SK-N-SH (cell line): ENCODE results near the gene OPRM1. TPM values are rescaled to one million over a fixed set of nuclear protein-coding genes. Genes with fewer than 3 reads are reported as not detected.

Experiments
- CTCF ChIA-PET: fragments of 300-600, 350-600 bp; formaldehyde crosslinking; extraction: SDS; loops from one replicate; lab custom pipeline; 2021; lab: Yijun Ruan, JAX
- POLR2A ChIA-PET: fragments of 350-600 bp; sonication (Branson Sonifier 250); formaldehyde crosslinking; extraction: SDS; loops from one replicate; lab custom pipeline; 2020; ENCODE audit warnings: antibody characterized with exemption, inconsistent platforms; lab: Yijun Ruan, JAX
- DNase-seq: peaks from one replicate; pipeline ENCODE4 v3.0.0; 2012
- H2AFZ ChIP-seq: fragments of 200-600 bp; sonication (generic); 2 replicates; pipeline ENCODE4 v1.8.1; 2016; ENCODE audit warnings: antibody characterized with exemption, mild to moderate bottlenecking, low read depth
- H3F3A ChIP-seq: fragments of 200-600 bp; sonication (generic); replicated peaks from 2 replicates; pipeline ENCODE3; 2016; ENCODE audit warnings: antibody characterized with exemption, mild to moderate bottlenecking; ENCODE audit not compliant: insufficient read depth
- H3K27ac ChIP-seq, 2 experiments: fragments of 200-500 bp in 1 of 2; fragments of 200-600 bp in 1 of 2; sonication (Bioruptor generic) in 1 of 2; sonication (generic), shearing (Covaris generic) in 1 of 2; 2 replicates each; pipeline versions ENCODE4 v1.5.1 to v1.6.1; 2014 to 2016; ENCODE audit warnings: low read depth in 2 of 2, inconsistent platforms in 1 of 2, low read length in 1 of 2, mild to moderate bottlenecking in 1 of 2, mixed read lengths in 1 of 2
- H3K27me3 ChIP-seq: fragments of 200-600 bp; sonication (generic), shearing (Covaris generic); 2 replicates; pipeline ENCODE4 v1.6.1; 2016; ENCODE audit warnings: mixed run types; ENCODE audit not compliant: insufficient read depth
- H3K36me3 ChIP-seq, 2 experiments: fragments of 200-500 bp in 1 of 2; fragments of 200-600 bp in 1 of 2; sonication (Bioruptor generic) in 1 of 2; sonication (generic) in 1 of 2; replicated peaks in 1 of 2; 2 replicates each; pipeline versions ENCODE3 to v1.5.1; 2014 to 2016; ENCODE audit warnings: low read length in 1 of 2, mild to moderate bottlenecking in 1 of 2; ENCODE audit not compliant: insufficient read depth in 2 of 2, control insufficient read depth in 1 of 2
- H3K4me1 ChIP-seq, 2 experiments: fragments of 200-500 bp in 1 of 2; fragments of 200-600 bp in 1 of 2; sonication (Bioruptor generic) in 1 of 2; sonication (generic), shearing (Covaris generic) in 1 of 2; 2 replicates each; pipeline versions ENCODE4 v1.5.1 to v1.6.1; 2014 to 2016; ENCODE audit warnings: low read depth in 1 of 2, low read length in 1 of 2, mixed run types in 1 of 2; ENCODE audit not compliant: insufficient read depth in 2 of 2, control insufficient read depth in 1 of 2
- H3K4me2 ChIP-seq: fragments of 200-600 bp; sonication (generic), shearing (Covaris generic); 2 replicates; pipeline ENCODE4 v1.6.1; 2017; ENCODE audit warnings: mixed run types
- H3K4me3 ChIP-seq, 2 experiments: fragments of 200-500 bp in 1 of 2; fragments of 200-600 bp in 1 of 2; sonication (Bioruptor generic) in 1 of 2; sonication (generic), shearing (Covaris generic) in 1 of 2; 2 replicates each; pipeline versions ENCODE4 v1.5.1 to v1.8.1; 2014 to 2016; ENCODE audit warnings: low read depth in 2 of 2, inconsistent platforms in 1 of 2, low read length in 1 of 2, mild to moderate bottlenecking in 1 of 2, mixed read lengths in 1 of 2, moderate library complexity in 1 of 2
- H3K79me2 ChIP-seq: fragments of 200-600 bp; sonication (generic); 2 replicates; pipeline ENCODE4 v1.8.1; 2017; ENCODE audit warnings: mild to moderate bottlenecking; ENCODE audit not compliant: insufficient read depth
- H3K9ac ChIP-seq: fragments of 200-600 bp; sonication (generic); 2 replicates; pipeline ENCODE4 v1.6.1; 2017; ENCODE audit warnings: mixed run types
- H3K9me2 ChIP-seq: fragments of 200-600 bp; sonication (generic); 2 replicates; pipeline ENCODE4 v1.6.1; 2017; ENCODE audit warnings: mixed run types
- H3K9me3 ChIP-seq: fragments of 200-600 bp; sonication (generic); 2 replicates; pipeline ENCODE4 v1.6.1; 2017; ENCODE audit warnings: mixed run types, mild to moderate bottlenecking, moderate library complexity
- H4K20me1 ChIP-seq: fragments of 200-600 bp; sonication (generic); 2 replicates; pipeline ENCODE4 v1.6.1; 2017; ENCODE audit warnings: mild to moderate bottlenecking, mixed run types; ENCODE audit not compliant: insufficient read depth
- CHD2 ChIP-seq: fragments of 150-350 bp; IDR thresholded peaks from 2 replicates; pipeline ENCODE4 v1.6.1; 2018; ENCODE audit warnings: low read length; ENCODE audit not compliant: partially characterized antibody
- ELF1 ChIP-seq: IDR thresholded peaks from 2 replicates; pipeline ENCODE4 v1.4.0; 2012
- EP300 ChIP-seq, 2 experiments: IDR thresholded peaks; 2 replicates each; pipeline versions ENCODE4 v1.4.0 to v1.6.1; 2012; ENCODE audit warnings: borderline replicate concordance in 1 of 2, low read depth in 1 of 2, low read length in 1 of 2
- FOXJ3 ChIP-seq: sonication (generic); formaldehyde crosslinking; IDR thresholded peaks from 2 replicates; pipeline ENCODE4 v1.5.1; 2020; ENCODE audit warnings: mild to moderate bottlenecking, missing genetic modification reagents
- JUND ChIP-seq: IDR thresholded peaks from 2 replicates; pipeline ENCODE4 v1.4.0; 2012
- MEF2A ChIP-seq: IDR thresholded peaks from 2 replicates; pipeline ENCODE4 v1.4.0; 2012; ENCODE audit warnings: low read depth, borderline replicate concordance
- NRF1 ChIP-seq: IDR thresholded peaks from 2 replicates; pipeline ENCODE4 v1.6.1; 2012; ENCODE audit warnings: low read depth, mild to moderate bottlenecking, low read length
- RCOR1 ChIP-seq: fragments of 150-350 bp; IDR thresholded peaks from 2 replicates; pipeline ENCODE4 v1.6.1; 2017; ENCODE audit warnings: antibody characterized with exemption, low read length
- TAF1 ChIP-seq: IDR thresholded peaks from 2 replicates; pipeline ENCODE4 v1.6.1; 2012; ENCODE audit warnings: low read depth, mild to moderate bottlenecking, low read length, moderate library complexity, borderline replicate concordance
- TCF12 ChIP-seq: IDR thresholded peaks from 2 replicates; pipeline ENCODE4 v1.4.0; 2012
- TEAD4 ChIP-seq: IDR thresholded peaks from 2 replicates; pipeline ENCODE4 v1.4.0; 2012; ENCODE audit warnings: mild to moderate bottlenecking, borderline replicate concordance; ENCODE audit not compliant: insufficient read depth
- USF1 ChIP-seq: IDR thresholded peaks from 2 replicates; pipeline ENCODE4 v1.4.0; 2012; ENCODE audit warnings: low read depth, borderline replicate concordance
- USF2 ChIP-seq: fragments of 150-350 bp; IDR thresholded peaks from 2 replicates; pipeline ENCODE4 v1.6.1; 2017; ENCODE audit warnings: antibody characterized with exemption, low read length, low read depth, borderline replicate concordance
- ZBTB33 ChIP-seq: IDR thresholded peaks from 2 replicates; pipeline ENCODE4 v1.4.0; 2012; ENCODE audit warnings: low read depth, borderline replicate concordance
- WGBS: methylation state at CpG from one replicate; pipeline ENCODE4 v1.1.6; 2017; ENCODE audit warnings: low lambda C conversion rate; 5-methylcytosine and 5-hydroxymethylcytosine counted together
- polyA plus RNA-seq, 3 experiments: library from polyadenylated mRNA; depleted of rRNA; stranded (reverse); fragments of >200 nt; gene quantifications; 2 replicates each; pipeline ENCODE4 v1.2.3, GENCODE V29; 2012
- TF ChIP-seq, protein P1 (sequence below): fragments of 200-600 bp; sonication (generic); IDR thresholded peaks from 2 replicates; pipeline ENCODE4 v1.6.1; 2017; ENCODE audit warnings: antibody characterized with exemption, mild to moderate bottlenecking, moderate library complexity
- TF ChIP-seq, protein P2 (sequence below): IDR thresholded peaks from 2 replicates; pipeline ENCODE4 v1.6.1; 2012; ENCODE audit warnings: mild to moderate bottlenecking, low read depth, low read length, moderate library complexity
- TF ChIP-seq, protein P3 (sequence below): IDR thresholded peaks from 2 replicates; pipeline ENCODE4 v1.4.0; 2012; ENCODE audit warnings: low read depth

Gene OPRM1
- polyA plus RNA-seq, 1 of the 3 experiments (the other 2 are of a cell fraction), result 0.15 TPM

GRCh38 chr6:154258064-154258757 is 219.2 kb downstream of the OPRM1 start (continued):
- TF ChIP-seq RCOR1, result no peak

GRCh38 chr6:154261688-154262397 is 222.8 kb downstream of the OPRM1 start:
- no peaks in the 10 kb centered on the region for H3K27me3 ChIP-seq
- ChIA-PET POLR2A (no interaction called here), CTCF (interaction anchor here (1.1 kb wide), 1 partner anchor 196 kb away, joined by 3 read pairs; no protein-coding TSS in a partner anchor)
- H4K20me1 ChIP-seq, result no peaks in the 10 kb centered on the region
- WGBS, result 91% methylated on average over 7 of the region's 7 CpGs
- DNase-seq, result no peak
- H3F3A ChIP-seq, result no peaks in the 10 kb centered on the region
- H3K9ac ChIP-seq, result no peak overlapping the region
- no peaks in the 10 kb centered on the region for H3K9me2 ChIP-seq
- H3K9me3 ChIP-seq, result no peaks in the 10 kb centered on the region
- H3K4me2 ChIP-seq, result no peak overlapping the region
- TF ChIP-seq, protein P1, sequence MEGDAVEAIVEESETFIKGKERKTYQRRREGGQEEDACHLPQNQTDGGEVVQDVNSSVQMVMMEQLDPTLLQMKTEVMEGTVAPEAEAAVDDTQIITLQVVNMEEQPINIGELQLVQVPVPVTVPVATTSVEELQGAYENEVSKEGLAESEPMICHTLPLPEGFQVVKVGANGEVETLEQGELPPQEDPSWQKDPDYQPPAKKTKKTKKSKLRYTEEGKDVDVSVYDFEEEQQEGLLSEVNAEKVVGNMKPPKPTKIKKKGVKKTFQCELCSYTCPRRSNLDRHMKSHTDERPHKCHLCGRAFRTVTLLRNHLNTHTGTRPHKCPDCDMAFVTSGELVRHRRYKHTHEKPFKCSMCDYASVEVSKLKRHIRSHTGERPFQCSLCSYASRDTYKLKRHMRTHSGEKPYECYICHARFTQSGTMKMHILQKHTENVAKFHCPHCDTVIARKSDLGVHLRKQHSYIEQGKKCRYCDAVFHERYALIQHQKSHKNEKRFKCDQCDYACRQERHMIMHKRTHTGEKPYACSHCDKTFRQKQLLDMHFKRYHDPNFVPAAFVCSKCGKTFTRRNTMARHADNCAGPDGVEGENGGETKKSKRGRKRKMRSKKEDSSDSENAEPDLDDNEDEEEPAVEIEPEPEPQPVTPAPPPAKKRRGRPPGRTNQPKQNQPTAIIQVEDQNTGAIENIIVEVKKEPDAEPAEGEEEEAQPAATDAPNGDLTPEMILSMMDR, result no peak
- TF ChIP-seq ELF1, result no peak
- TF ChIP-seq CHD2, result no peak
- no peak for TF ChIP-seq NRF1
- TF ChIP-seq TCF12, result no peak
- TF ChIP-seq, protein P2, sequence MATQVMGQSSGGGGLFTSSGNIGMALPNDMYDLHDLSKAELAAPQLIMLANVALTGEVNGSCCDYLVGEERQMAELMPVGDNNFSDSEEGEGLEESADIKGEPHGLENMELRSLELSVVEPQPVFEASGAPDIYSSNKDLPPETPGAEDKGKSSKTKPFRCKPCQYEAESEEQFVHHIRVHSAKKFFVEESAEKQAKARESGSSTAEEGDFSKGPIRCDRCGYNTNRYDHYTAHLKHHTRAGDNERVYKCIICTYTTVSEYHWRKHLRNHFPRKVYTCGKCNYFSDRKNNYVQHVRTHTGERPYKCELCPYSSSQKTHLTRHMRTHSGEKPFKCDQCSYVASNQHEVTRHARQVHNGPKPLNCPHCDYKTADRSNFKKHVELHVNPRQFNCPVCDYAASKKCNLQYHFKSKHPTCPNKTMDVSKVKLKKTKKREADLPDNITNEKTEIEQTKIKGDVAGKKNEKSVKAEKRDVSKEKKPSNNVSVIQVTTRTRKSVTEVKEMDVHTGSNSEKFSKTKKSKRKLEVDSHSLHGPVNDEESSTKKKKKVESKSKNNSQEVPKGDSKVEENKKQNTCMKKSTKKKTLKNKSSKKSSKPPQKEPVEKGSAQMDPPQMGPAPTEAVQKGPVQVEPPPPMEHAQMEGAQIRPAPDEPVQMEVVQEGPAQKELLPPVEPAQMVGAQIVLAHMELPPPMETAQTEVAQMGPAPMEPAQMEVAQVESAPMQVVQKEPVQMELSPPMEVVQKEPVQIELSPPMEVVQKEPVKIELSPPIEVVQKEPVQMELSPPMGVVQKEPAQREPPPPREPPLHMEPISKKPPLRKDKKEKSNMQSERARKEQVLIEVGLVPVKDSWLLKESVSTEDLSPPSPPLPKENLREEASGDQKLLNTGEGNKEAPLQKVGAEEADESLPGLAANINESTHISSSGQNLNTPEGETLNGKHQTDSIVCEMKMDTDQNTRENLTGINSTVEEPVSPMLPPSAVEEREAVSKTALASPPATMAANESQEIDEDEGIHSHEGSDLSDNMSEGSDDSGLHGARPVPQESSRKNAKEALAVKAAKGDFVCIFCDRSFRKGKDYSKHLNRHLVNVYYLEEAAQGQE, result no peak
- no peak for TF ChIP-seq ZBTB33
- TF ChIP-seq MEF2A, result no peak
- no peak for TF ChIP-seq TEAD4
- TF ChIP-seq EP300 (IDR thresholded peaks at IDR 0.05; ENCODE audit: borderline replicate concordance in 1 of 2, low read depth in 1 of 2, low read length in 1 of 2), result no peak
- TF ChIP-seq USF2, result no peak
- no peak for TF ChIP-seq TAF1
- TF ChIP-seq JUND, result no peak
- no peak for TF ChIP-seq FOXJ3 (CRISPR knock-in tag)
- TF ChIP-seq USF1, result no peak
- TF ChIP-seq, protein P3, sequence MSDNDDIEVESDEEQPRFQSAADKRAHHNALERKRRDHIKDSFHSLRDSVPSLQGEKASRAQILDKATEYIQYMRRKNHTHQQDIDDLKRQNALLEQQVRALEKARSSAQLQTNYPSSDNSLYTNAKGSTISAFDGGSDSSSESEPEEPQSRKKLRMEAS, result no peak
- no peaks in the 10 kb centered on the region for H3K36me3 ChIP-seq
- no peak overlapping the region for H2AFZ ChIP-seq
- H3K27ac ChIP-seq, result no peak overlapping the region
- no peaks in the 10 kb centered on the region for H3K4me1 ChIP-seq
- no peak overlapping the region for H3K4me3 ChIP-seq
- no peaks in the 10 kb centered on the region for H3K79me2 ChIP-seq
